ENCODE data around the gene MYRIP. TPM values are rescaled to one million over a fixed set of nuclear protein-coding genes. Genes with fewer than 3 reads are reported as not detected.
"Not testable (repeated sequence)": the region's sequence is repeated elsewhere in the genome, so short reads cannot be mapped to it uniquely, and the experiment has no call there.

Gene MYRIP
- total RNA-seq, 1 donor from 2014 or later, result 0.53 TPM

- peaks cover 43% of the 10 kb centered on the region for H3K27me3 Mint-ChIP-seq
- no peaks in the 10 kb centered on the region for H3K4me1 Mint-ChIP-seq (ENCODE audit: unreplicated experiment)
- no peak for TF ChIP-seq CTCF (conservative IDR thresholded peaks at IDR 0.05)
- no peaks in the 10 kb centered on the region for H3K36me3 Mint-ChIP-seq
- H3K9me3 Mint-ChIP-seq, result no peaks in the 10 kb centered on the region
- no peak overlapping the region for H3K4me3 Mint-ChIP-seq
- H3K27ac Mint-ChIP-seq, result no peak overlapping the region
- no peak for DNase-seq (ENCODE audit: extremely low spot score, unreplicated experiment)
These were observed 209.0 kb downstream of the MYRIP start for GRCh38 chr3:40018369-40018768.

GRCh38 chr3:40019376-40019775 is 210.0 kb downstream of the MYRIP start:
- H3K36me3 Mint-ChIP-seq, result no peaks in the 10 kb centered on the region
- TF ChIP-seq CTCF (conservative IDR thresholded peaks at IDR 0.05), result no peak
- no peaks in the 10 kb centered on the region for H3K4me1 Mint-ChIP-seq (ENCODE audit: unreplicated experiment)
- no peak overlapping the region for H3K4me3 Mint-ChIP-seq
- DNase-seq (ENCODE audit: extremely low spot score, unreplicated experiment), result no peak
- H3K27ac Mint-ChIP-seq, result no peak overlapping the region
- peaks cover 43% of the 10 kb centered on the region for H3K27me3 Mint-ChIP-seq
- no peaks in the 10 kb centered on the region for H3K9me3 Mint-ChIP-seq

DNA sequence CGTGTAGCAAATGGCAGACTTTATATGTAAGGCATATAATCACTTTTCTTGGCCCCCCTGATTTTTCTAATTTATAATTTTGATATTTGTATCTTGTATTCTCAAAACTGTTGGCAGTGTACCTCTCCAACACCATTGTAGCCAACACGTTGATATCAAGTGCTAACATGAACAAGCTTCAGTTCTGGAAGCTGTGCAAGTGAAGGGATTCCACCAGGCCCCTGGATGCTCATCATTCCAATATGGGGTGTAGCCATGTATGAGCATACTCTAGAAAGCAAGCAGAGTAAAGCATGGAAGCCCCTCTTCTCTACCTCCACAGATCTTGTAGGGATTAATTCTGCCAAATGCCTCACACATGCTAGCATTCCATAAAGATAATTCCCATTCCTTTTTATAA is 211.3 kb downstream of the MYRIP start:
- Mint-ChIP-seq H3K9me3 (peaks cover 4% of the 10 kb centered on the region), H3K4me3 (no peak overlapping the region), H3K27me3 (peaks cover 38% of the 10 kb centered on the region), H3K4me1 (ENCODE audit: unreplicated experiment) (no peaks in the 10 kb centered on the region), H3K36me3 (no peaks in the 10 kb centered on the region), H3K27ac (no peak overlapping the region)
- DNase-seq (ENCODE audit: extremely low spot score, unreplicated experiment), result no peak
- no peak for TF ChIP-seq CTCF (conservative IDR thresholded peaks at IDR 0.05)

DNA sequence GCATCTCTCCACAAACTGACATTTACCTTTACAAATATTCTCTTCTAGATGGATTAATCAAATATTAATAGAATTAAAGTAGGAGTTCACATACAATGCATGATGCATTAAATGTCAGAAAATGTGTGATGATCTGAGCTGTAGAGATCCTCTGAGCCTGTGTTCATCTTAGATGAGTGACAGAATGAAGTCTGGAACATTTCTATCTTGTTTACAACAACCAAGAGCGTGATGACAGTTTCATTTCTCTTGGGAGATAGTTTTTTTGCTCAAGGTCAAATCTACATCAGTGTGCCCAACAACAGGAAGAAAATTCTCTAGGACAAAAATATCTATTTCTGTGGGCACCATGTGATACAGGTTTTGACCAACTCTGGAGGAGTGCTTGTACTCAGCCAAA is 211.9 kb downstream of the MYRIP start:
- H3K27me3 Mint-ChIP-seq, result peaks cover 32% of the 10 kb centered on the region
- no peaks in the 10 kb centered on the region for H3K36me3 Mint-ChIP-seq
- no peak overlapping the region for H3K4me3 Mint-ChIP-seq
- H3K4me1 Mint-ChIP-seq (ENCODE audit: unreplicated experiment), result no peaks in the 10 kb centered on the region
- peaks cover 9% of the 10 kb centered on the region for H3K9me3 Mint-ChIP-seq
- no peak overlapping the region for H3K27ac Mint-ChIP-seq
- TF ChIP-seq CTCF (conservative IDR thresholded peaks at IDR 0.05), result no peak
- no peak for DNase-seq (ENCODE audit: extremely low spot score, unreplicated experiment)

- no peak for TF ChIP-seq CTCF (conservative IDR thresholded peaks at IDR 0.05)
- no peaks in the 10 kb centered on the region for H3K4me1 Mint-ChIP-seq (ENCODE audit: unreplicated experiment)
- no peaks in the 10 kb centered on the region for H3K36me3 Mint-ChIP-seq
- DNase-seq (ENCODE audit: extremely low spot score, unreplicated experiment), result no peak
- H3K9me3 Mint-ChIP-seq, result peaks cover 19% of the 10 kb centered on the region
- no peak overlapping the region for H3K27ac Mint-ChIP-seq
- peaks cover 33% of the 10 kb centered on the region for H3K27me3 Mint-ChIP-seq
- no peak overlapping the region for H3K4me3 Mint-ChIP-seq
These were observed 213.0 kb downstream of the MYRIP start for GRCh38 chr3:40022297-40022827.

DNA sequence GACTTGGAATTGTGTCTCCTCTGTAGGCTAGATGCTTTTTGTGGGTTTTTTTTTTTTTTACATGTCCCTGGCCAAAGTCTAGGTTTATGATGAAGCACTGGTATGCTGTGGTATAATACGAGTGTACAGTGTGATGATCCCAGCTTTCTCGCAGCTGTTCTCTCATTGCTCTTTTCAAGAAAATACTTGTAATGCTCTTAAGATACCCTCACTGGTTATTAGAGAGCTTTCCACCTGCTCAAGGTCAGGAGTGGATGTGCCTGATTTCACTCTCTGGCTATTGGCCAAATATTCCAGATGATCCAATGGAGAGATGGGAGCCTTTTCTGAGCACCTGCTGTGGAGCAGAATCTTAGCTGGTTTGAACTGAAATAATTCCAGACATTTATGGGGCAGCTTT is 215.1 kb downstream of the MYRIP start:
- no peak for TF ChIP-seq CTCF (conservative IDR thresholded peaks at IDR 0.05)
- no peak overlapping the region for H3K27ac Mint-ChIP-seq
- H3K4me3 Mint-ChIP-seq, result no peak overlapping the region
- peaks cover 23% of the 10 kb centered on the region for H3K27me3 Mint-ChIP-seq
- no peak for DNase-seq (ENCODE audit: extremely low spot score, unreplicated experiment)
- no peaks in the 10 kb centered on the region for H3K4me1 Mint-ChIP-seq (ENCODE audit: unreplicated experiment)
- no peaks in the 10 kb centered on the region for H3K36me3 Mint-ChIP-seq
- H3K9me3 Mint-ChIP-seq, result peaks cover 21% of the 10 kb centered on the region

DNA sequence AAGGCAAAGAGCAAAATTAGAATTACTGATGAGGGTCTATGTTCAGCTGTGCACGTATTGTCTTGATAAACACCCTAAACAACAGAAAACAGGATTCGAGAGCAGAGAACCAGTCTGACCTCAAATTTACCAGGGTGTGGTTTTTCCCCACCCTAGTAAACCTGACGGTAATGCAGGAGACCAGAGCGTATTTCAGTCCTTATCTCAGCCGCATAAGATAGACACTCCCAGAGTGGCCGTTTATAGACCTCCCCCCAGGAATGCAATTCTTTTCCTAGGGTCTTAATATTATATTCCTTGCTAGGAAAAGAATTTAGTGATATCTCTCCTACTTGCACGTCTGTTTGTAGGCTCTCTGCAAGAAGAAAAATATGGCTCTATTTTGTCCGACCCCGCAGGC is 216.5 kb downstream of the MYRIP start:
- peaks cover 23% of the 10 kb centered on the region for H3K27me3 Mint-ChIP-seq
- H3K36me3 Mint-ChIP-seq; H3K4me1 Mint-ChIP-seq (ENCODE audit: unreplicated experiment); H3K27ac Mint-ChIP-seq; DNase-seq (ENCODE audit: extremely low spot score, unreplicated experiment); H3K4me3 Mint-ChIP-seq: not testable (repeated sequence)
- H3K9me3 Mint-ChIP-seq, result peaks cover 21% of the 10 kb centered on the region

Measured in type B pancreatic cell (in vitro differentiated cells).